Choroid plexus epithelial cell (primary cell): Measurements from ENCODE around the gene TMCO6.
"Not testable (repeated sequence)": the region's sequence is repeated elsewhere in the genome, so short reads cannot be mapped to it uniquely, and the experiment has no call there.

ENCODE experiments used
- DNase-seq: peaks from one replicate; pipeline ENCODE4 v3.0.0-alpha.2; 2010; ENCODE audit warnings: low read depth
- H3K4me3 ChIP-seq: 2 replicates; pipeline ENCODE4 v1.5.1; 2011; ENCODE audit warnings: low read depth, mild to moderate bottlenecking, control low read depth, low read length, moderate library complexity
- CTCF ChIP-seq: conservative IDR thresholded peaks from 2 replicates; pipeline ENCODE4 v1.5.1; 2011; ENCODE audit warnings: low read depth, mild to moderate bottlenecking, control low read depth, inconsistent platforms, low read length, moderate library complexity

The TMCO6 gene

GRCh38 chr5:140635291-140636257 lies 3.7 kb upstream of the TMCO6 start:
- TF ChIP-seq CTCF = no peak
- H3K4me3 ChIP-seq = no peak overlapping the region
- DNase-seq = no peak

GRCh38 chr5:140637371-140638100 lies 1.7 kb upstream of the TMCO6 start:
- H3K4me3 ChIP-seq = no peak overlapping the region
- no peak for TF ChIP-seq CTCF
- DNase-seq = no peak

- peak overlapping the region; percentile 80 for H3K4me3 ChIP-seq
- not testable (repeated sequence) for DNase-seq
Measured at GRCh38 chr5:140638898-140639147, 428 bp upstream of the TMCO6 start.

GRCh38 chr5:140641716-140642115 lies 2.5 kb downstream of the TMCO6 start:
- DNase-seq = no peak
- TF ChIP-seq CTCF = no peak
- no peak overlapping the region for H3K4me3 ChIP-seq

GRCh38 chr5:140642718-140643117 lies 3.5 kb downstream of the TMCO6 start:
- TF ChIP-seq CTCF = no peak
- no peak overlapping the region for H3K4me3 ChIP-seq
- peak; percentile 44 for DNase-seq

GRCh38 chr5:140647042-140647419 lies 7.8 kb downstream of the TMCO6 start:
- TF ChIP-seq CTCF = no peak
- DNase-seq = peak; percentile 21

GRCh38 chr5:140658870-140659269 lies 19.6 kb downstream of the TMCO6 start:
- no peak for TF ChIP-seq CTCF
- H3K4me3 ChIP-seq = no peak overlapping the region
- no peak for DNase-seq

More at GRCh38 chr5:140647042-140647419, 7.8 kb downstream of the TMCO6 start:
- H3K4me3 ChIP-seq = peak overlapping the region; percentile 81

GRCh38 chr5:140660371-140660770 lies 21.1 kb downstream of the TMCO6 start:
- H3K4me3 ChIP-seq, DNase-seq: not testable (repeated sequence)
